Type B pancreatic cell (in vitro differentiated cells): ENCODE results near the gene ZSCAN5C. TPM values are rescaled to one million over a fixed set of nuclear protein-coding genes. Genes with fewer than 3 reads are reported as not detected.
"Not testable (repeated sequence)": the region's sequence is repeated elsewhere in the genome, so short reads cannot be mapped to it uniquely, and the experiment has no call there.

Source experiments
- DNase-seq: peaks from one replicate; pipeline ENCODE4 v3.0.0; 2021; ENCODE audit warnings: mixed read lengths; ENCODE audit not compliant: unreplicated experiment; ENCODE audit errors: extremely low spot score
- H3K27ac Mint-ChIP-seq: 2 replicates; pipeline ENCODE4 v1.8.0; 2021; ENCODE audit warnings: mild to moderate bottlenecking, mixed read lengths
- H3K27me3 Mint-ChIP-seq: 2 replicates; pipeline ENCODE4 v1.8.0; 2021; ENCODE audit warnings: mixed read lengths
- H3K36me3 Mint-ChIP-seq: 2 replicates; pipeline ENCODE4 v1.8.0; 2021; ENCODE audit warnings: mixed read lengths
- H3K4me1 Mint-ChIP-seq: one replicate; pipeline ENCODE4 v1.8.0; 2021; ENCODE audit warnings: mixed read lengths; ENCODE audit not compliant: unreplicated experiment
- H3K4me3 Mint-ChIP-seq: 2 replicates; pipeline ENCODE4 v1.8.0; 2021; ENCODE audit warnings: mild to moderate bottlenecking, mixed read lengths
- H3K9me3 Mint-ChIP-seq: 2 replicates; pipeline ENCODE4 v1.8.0; 2021; ENCODE audit warnings: mixed read lengths
- total RNA-seq: library from RNA; stranded (reverse); gene quantifications from 2 replicates; pipeline ENCODE4 v1.2.1, GENCODE V29; 2021; ENCODE audit warnings: low replicate concordance
- TF ChIP-seq, protein P1 (sequence below): fragments of 200-600 bp; sonication (generic); conservative IDR thresholded peaks from 2 replicates; pipeline ENCODE4 v1.5.0; 2021; ENCODE audit warnings: antibody characterized with exemption, mild to moderate bottlenecking

ZSCAN5C gene
- total RNA-seq, 1 donor from 2014 or later = not detected

DNA sequence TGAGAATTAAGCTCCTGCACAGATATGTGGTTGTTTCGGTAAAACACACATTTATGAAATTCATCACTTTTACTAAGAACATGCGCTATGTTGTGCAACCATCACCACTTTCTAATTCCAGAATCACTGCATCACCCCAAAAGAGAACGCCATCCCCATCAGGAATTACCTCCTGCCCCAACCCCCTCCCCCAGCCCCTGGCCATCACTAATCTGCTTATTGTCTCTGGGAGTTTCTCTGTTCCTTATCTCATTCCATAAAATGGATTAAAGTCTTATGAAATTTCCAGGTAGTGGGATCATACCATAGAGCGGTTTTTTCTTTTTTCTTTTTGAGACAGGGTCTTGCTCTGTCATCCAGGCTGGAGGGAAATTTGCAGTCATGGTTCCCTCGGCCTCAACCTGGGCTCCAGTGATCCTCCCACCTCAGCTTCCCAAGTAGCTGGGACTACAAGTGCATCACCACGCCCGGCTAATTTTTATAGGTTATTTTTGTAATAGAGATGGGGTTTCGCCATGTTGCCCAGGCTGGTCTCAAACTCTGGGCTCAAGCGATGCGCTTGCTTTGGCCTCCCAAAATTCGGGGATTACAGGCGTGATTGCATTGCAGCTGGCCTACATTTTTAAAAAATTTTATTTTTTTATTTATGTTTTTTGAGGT, 8.0 kb upstream of the ZSCAN5C start:
- Mint-ChIP-seq H3K36me3 (no peaks in the 10 kb centered on the region), H3K4me3 (no peak overlapping the region), H3K27me3 (no peaks in the 10 kb centered on the region), H3K4me1 (no peaks in the 10 kb centered on the region), H3K9me3 (no peaks in the 10 kb centered on the region), H3K27ac (no peak overlapping the region)
- TF ChIP-seq, protein P1, sequence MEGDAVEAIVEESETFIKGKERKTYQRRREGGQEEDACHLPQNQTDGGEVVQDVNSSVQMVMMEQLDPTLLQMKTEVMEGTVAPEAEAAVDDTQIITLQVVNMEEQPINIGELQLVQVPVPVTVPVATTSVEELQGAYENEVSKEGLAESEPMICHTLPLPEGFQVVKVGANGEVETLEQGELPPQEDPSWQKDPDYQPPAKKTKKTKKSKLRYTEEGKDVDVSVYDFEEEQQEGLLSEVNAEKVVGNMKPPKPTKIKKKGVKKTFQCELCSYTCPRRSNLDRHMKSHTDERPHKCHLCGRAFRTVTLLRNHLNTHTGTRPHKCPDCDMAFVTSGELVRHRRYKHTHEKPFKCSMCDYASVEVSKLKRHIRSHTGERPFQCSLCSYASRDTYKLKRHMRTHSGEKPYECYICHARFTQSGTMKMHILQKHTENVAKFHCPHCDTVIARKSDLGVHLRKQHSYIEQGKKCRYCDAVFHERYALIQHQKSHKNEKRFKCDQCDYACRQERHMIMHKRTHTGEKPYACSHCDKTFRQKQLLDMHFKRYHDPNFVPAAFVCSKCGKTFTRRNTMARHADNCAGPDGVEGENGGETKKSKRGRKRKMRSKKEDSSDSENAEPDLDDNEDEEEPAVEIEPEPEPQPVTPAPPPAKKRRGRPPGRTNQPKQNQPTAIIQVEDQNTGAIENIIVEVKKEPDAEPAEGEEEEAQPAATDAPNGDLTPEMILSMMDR = no peak
- no peak for DNase-seq

DNA sequence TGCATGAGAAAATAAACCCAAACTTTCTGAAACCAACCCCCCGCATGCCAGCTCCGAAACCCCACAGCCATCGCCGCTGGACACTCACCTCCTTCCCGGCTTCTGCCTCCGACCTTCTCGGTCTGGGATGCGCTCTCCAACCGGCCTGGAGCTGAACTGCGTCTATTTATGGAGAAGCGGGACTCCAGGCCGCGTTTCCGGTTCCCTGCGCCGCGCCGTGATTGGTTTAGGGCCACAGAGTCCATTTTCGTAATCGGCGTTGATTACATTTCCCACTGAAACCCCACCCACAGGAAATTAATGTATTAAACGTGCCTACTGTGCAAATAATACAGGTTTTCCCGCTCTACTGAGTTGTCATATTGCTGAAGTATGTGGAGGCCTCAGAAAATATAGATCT, 4.4 kb upstream of the ZSCAN5C start, which contains the start of gene ZSCAN5B:
Gene ZSCAN5B, minus strand, starts transcription at position 138 of the 400 bp plus-strand sequence. CDS start 4,731 bp downstream, outside the sequence.
- not testable (repeated sequence) for H3K36me3 Mint-ChIP-seq, H3K4me3 Mint-ChIP-seq, H3K4me1 Mint-ChIP-seq, DNase-seq, H3K27ac Mint-ChIP-seq, H3K9me3 Mint-ChIP-seq
- peaks cover 12% of the 10 kb centered on the region for H3K27me3 Mint-ChIP-seq

DNA sequence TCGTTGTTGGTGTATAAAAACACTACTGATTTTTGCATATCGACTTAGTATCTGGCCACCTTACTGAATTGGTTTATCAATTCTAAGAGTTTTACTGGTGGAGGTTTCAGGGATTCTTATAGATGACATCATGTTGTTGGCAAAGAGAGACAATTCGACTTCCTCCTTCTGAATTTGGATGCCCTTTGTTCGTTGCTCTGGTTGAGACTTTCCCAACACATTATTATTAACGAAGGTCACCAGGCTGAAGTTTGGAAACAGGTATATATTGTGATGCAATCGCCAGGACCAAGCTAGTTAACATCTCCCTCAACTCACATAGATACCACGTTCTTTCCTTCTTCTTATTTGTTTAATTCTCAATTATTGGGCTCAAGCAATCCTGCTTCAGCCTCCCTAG, 2.4 kb upstream of the ZSCAN5C start:
- H3K9me3 Mint-ChIP-seq = no peaks in the 10 kb centered on the region
- no peak overlapping the region for H3K27ac Mint-ChIP-seq
- no peaks in the 10 kb centered on the region for H3K36me3 Mint-ChIP-seq
- H3K27me3 Mint-ChIP-seq = peaks cover 12% of the 10 kb centered on the region
- no peak for DNase-seq
- no peak overlapping the region for H3K4me3 Mint-ChIP-seq
- H3K4me1 Mint-ChIP-seq = no peaks in the 10 kb centered on the region
- TF ChIP-seq, protein P1 = no peak

DNA sequence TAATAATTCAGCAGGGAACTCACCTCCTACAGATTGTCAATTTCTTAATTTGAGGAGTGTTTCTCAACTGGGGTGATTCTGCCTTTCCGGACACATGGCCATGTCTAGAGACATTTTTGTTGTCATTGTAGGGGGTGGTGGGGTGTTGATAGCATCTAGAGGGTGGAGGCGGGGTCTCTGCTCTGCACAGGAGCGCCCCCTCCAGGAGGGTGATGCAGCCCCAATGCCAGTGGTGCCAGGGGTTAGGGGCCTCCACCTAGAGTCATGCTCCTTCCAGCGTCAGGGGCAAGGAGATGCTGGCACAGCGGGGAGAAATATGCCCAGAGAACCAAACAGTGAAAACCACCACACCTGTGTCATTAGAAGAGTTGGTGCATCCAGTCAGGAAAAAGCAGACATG, 5.5 kb downstream of the ZSCAN5C start:
- H3K4me3 Mint-ChIP-seq, DNase-seq, H3K27ac Mint-ChIP-seq, H3K9me3 Mint-ChIP-seq, H3K27me3 Mint-ChIP-seq, H3K4me1 Mint-ChIP-seq, H3K36me3 Mint-ChIP-seq: not testable (repeated sequence)

DNA sequence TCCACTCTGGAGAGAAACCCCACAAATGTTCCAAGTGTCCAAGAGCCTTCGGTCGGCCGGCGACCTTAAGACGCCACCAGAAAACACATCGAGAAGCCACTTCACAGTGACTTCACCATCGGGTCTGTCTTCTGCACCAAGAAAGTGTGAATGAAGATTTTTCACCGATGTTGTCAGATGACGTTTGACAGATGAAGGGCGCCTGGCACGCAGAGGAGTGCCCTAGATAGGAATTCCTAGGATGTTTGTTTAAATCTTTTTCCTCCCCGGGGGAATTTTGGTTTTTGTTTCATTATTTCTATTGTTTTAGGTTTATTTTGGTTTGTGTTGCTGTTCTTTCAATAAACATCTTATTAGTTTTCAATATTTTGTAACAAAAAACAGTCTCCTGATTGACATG, 7.0 kb downstream of the ZSCAN5C start:
- no peaks in the 10 kb centered on the region for H3K4me1 Mint-ChIP-seq
- H3K9me3 Mint-ChIP-seq = no peaks in the 10 kb centered on the region
- TF ChIP-seq, protein P1 = no peak
- no peak overlapping the region for H3K4me3 Mint-ChIP-seq
- H3K36me3 Mint-ChIP-seq = no peaks in the 10 kb centered on the region
- no peak overlapping the region for H3K27ac Mint-ChIP-seq
- peaks cover 7% of the 10 kb centered on the region for H3K27me3 Mint-ChIP-seq
- DNase-seq = no peak

DNA sequence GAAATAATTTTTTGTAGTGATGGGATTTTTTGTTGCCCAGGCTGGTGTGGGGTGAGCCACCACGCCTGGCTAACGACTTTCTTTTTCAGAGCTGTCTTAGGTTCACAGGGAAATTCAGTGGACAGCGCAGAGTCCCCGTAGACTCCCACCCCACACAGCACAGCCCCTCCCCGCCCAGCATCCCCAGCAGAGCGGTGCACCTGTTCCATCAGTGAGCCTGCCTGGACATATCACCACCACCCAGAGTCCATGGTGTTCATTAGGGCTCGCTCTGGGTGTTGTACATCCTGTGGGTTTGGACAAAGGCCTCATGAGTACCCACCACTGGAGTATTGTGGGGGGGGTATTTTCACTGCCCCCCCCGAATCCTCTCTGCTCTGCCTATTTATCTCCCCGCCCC, 8.0 kb downstream of the ZSCAN5C start:
- not testable (repeated sequence) for H3K9me3 Mint-ChIP-seq, H3K4me1 Mint-ChIP-seq

DNA sequence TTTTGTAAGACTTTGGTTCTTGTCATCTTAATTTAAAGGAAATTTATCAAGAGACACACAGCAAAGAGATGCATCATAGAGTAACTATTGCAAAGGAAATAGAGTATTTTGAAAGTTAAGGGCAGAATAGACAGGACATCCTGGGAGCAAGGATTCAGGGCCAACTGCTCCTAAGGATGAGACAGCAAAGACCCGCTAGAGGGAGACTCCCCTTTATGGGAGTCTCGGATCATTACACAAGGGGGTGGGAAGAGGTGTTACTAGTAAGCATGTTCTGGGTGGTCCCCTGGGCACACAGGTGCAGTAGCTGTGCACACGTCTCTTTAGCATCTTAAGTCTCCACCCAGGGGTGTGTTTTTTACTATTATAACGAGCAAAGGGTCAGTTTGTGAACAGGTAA, 9.6 kb downstream of the ZSCAN5C start:
- Mint-ChIP-seq H3K36me3 (no peaks in the 10 kb centered on the region), H3K4me1 (no peaks in the 10 kb centered on the region), H3K27ac (no peak overlapping the region), H3K4me3 (no peak overlapping the region), H3K27me3 (peaks cover 3% of the 10 kb centered on the region), H3K9me3 (no peaks in the 10 kb centered on the region)
- DNase-seq = no peak
- TF ChIP-seq, protein P1 = no peak

More for the DNA sequence above, 8.0 kb downstream of the ZSCAN5C start:
- not testable (repeated sequence) for H3K4me3 Mint-ChIP-seq, H3K27me3 Mint-ChIP-seq, H3K36me3 Mint-ChIP-seq, H3K27ac Mint-ChIP-seq, DNase-seq
